Fibroblast of lung (primary cell): ENCODE measurements around the gene CLASP1. TPM values are rescaled to one million over a fixed set of nuclear protein-coding genes. Genes with fewer than 3 reads are reported as not detected.

Experiments used
- DNase-seq, 2 donors: peaks; one replicate each; pipeline versions ENCODE4 v3.0.0 to v3.0.0-alpha.2; 2010; ENCODE audit warnings: low read depth in 2 of 2
- H2AFZ ChIP-seq: 2 replicates; pipeline ENCODE4 v1.5.1; 2012; ENCODE audit warnings: low read length, control low read depth, inconsistent platforms
- H3K27ac ChIP-seq: 2 replicates; pipeline ENCODE4 v1.5.1; 2011; ENCODE audit warnings: low read length, control low read depth; ENCODE audit not compliant: insufficient read depth
- H3K27me3 ChIP-seq: 2 replicates; pipeline ENCODE4 v1.5.1; 2011; ENCODE audit warnings: mild to moderate bottlenecking, low read length; ENCODE audit not compliant: control insufficient read depth, insufficient read depth
- H3K36me3 ChIP-seq: 2 replicates; pipeline ENCODE4 v1.5.1; 2011; ENCODE audit warnings: low read length; ENCODE audit not compliant: control insufficient read depth, insufficient read depth
- H3K4me1 ChIP-seq: 2 replicates; pipeline ENCODE4 v1.5.1; 2011; ENCODE audit warnings: low read length; ENCODE audit not compliant: control insufficient read depth, insufficient read depth; ENCODE audit errors: extremely low read depth
- H3K4me2 ChIP-seq: 2 replicates; pipeline ENCODE4 v1.5.1; 2011; ENCODE audit warnings: low read length, control low read depth; ENCODE audit not compliant: insufficient read depth; ENCODE audit errors: extremely low read depth
- H3K4me3 ChIP-seq, 4 experiments: fragments of 200-600 bp in 1 of 4; sonication (generic) in 1 of 4; replicated peaks in 1 of 4; 2 replicates each; pipeline ENCODE4 v1.5.1; 2011 to 2016; ENCODE audit warnings: low read length in 4 of 4, low read depth in 3 of 4, mild to moderate bottlenecking in 3 of 4, control low read depth in 2 of 4, inconsistent platforms in 1 of 4, mixed read lengths in 1 of 4; ENCODE audit not compliant: insufficient read depth in 1 of 4; ENCODE audit errors: control extremely low read depth in 1 of 4
- H3K79me2 ChIP-seq: 2 replicates; pipeline ENCODE4 v1.5.1; 2012; ENCODE audit warnings: mild to moderate bottlenecking, low read length, inconsistent platforms; ENCODE audit not compliant: control insufficient read depth, insufficient read depth
- H3K9ac ChIP-seq: 2 replicates; pipeline ENCODE4 v1.5.1; 2011; ENCODE audit warnings: mild to moderate bottlenecking, low read length, control low read depth; ENCODE audit not compliant: insufficient read depth
- H3K9me3 ChIP-seq: 2 replicates; pipeline ENCODE4 v1.5.1; 2012; ENCODE audit warnings: low read depth, low read length; ENCODE audit not compliant: control insufficient read depth, insufficient read depth
- H4K20me1 ChIP-seq: 2 replicates; pipeline ENCODE4 v1.5.1; 2011; ENCODE audit warnings: low read length; ENCODE audit not compliant: control insufficient read depth, insufficient read depth; ENCODE audit errors: extremely low read depth
- EZH2 ChIP-seq: IDR thresholded peaks from 2 replicates; pipeline ENCODE4 v1.5.1; 2012; ENCODE audit warnings: low read length, control low read depth, mild to moderate bottlenecking; ENCODE audit errors: missing control alignments
- polyA plus RNA-seq, 2 donors: library from polyadenylated mRNA; depleted of rRNA in 1 of 2; stranded (reverse) in 1 of 2; unstranded in 1 of 2; fragments of >200 nt; gene quantifications; 2 replicates each; pipeline ENCODE4 v1.2.1, GENCODE V29; 2011 to 2012; ENCODE audit warnings: missing spikeins in 1 of 2
- total RNA-seq: library from RNA; depleted of rRNA; stranded (reverse); fragments of >200 nt; gene quantifications from 2 replicates; pipeline ENCODE4 v1.2.1, GENCODE V29; 2014
- TF ChIP-seq, protein P1 (sequence below), 2 donors: IDR thresholded peaks in 1 of 2; conservative IDR thresholded peaks in 1 of 2; 1 replicate in 1 of 2; 2 replicates in 1 of 2; pipeline ENCODE4 v1.5.1; 2011 to 2012; ENCODE audit warnings: low read length in 2 of 2, control low read depth in 1 of 2, inconsistent platforms in 1 of 2, low read depth in 1 of 2, mild to moderate bottlenecking in 1 of 2

The CLASP1 gene
- total and polyA plus RNA-seq, 2 donors (not counting 1 experiment from before 2014, with no cell fraction given) = 6.0 to 48.4 TPM

GRCh38 chr2:121367246-121367900, 281.9 kb downstream of the CLASP1 start:
- H3K4me3 ChIP-seq = no peak overlapping the region
- H3K4me1 ChIP-seq = peaks cover 12% of the 10 kb centered on the region
- no peak overlapping the region for H3K4me2 ChIP-seq
- H4K20me1 ChIP-seq = no peaks in the 10 kb centered on the region
- H3K9ac ChIP-seq = no peak overlapping the region
- no peak for DNase-seq
- H3K27me3 ChIP-seq = no peaks in the 10 kb centered on the region
- no peaks in the 10 kb centered on the region for H3K79me2 ChIP-seq
- H3K36me3 ChIP-seq = peaks cover 14% of the 10 kb centered on the region
- TF ChIP-seq, protein P1, sequence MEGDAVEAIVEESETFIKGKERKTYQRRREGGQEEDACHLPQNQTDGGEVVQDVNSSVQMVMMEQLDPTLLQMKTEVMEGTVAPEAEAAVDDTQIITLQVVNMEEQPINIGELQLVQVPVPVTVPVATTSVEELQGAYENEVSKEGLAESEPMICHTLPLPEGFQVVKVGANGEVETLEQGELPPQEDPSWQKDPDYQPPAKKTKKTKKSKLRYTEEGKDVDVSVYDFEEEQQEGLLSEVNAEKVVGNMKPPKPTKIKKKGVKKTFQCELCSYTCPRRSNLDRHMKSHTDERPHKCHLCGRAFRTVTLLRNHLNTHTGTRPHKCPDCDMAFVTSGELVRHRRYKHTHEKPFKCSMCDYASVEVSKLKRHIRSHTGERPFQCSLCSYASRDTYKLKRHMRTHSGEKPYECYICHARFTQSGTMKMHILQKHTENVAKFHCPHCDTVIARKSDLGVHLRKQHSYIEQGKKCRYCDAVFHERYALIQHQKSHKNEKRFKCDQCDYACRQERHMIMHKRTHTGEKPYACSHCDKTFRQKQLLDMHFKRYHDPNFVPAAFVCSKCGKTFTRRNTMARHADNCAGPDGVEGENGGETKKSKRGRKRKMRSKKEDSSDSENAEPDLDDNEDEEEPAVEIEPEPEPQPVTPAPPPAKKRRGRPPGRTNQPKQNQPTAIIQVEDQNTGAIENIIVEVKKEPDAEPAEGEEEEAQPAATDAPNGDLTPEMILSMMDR (conservative IDR thresholded peaks at IDR 0.05 in 1 of 2, IDR thresholded peaks at IDR 0.05 in 1 of 2; ENCODE audit: low read depth in 1 of 2, low read length in 2 of 2) = no peak
- no peak for TF ChIP-seq EZH2
- no peak overlapping the region for H3K27ac ChIP-seq
- no peaks in the 10 kb centered on the region for H3K9me3 ChIP-seq
- no peak overlapping the region for H2AFZ ChIP-seq

DNA sequence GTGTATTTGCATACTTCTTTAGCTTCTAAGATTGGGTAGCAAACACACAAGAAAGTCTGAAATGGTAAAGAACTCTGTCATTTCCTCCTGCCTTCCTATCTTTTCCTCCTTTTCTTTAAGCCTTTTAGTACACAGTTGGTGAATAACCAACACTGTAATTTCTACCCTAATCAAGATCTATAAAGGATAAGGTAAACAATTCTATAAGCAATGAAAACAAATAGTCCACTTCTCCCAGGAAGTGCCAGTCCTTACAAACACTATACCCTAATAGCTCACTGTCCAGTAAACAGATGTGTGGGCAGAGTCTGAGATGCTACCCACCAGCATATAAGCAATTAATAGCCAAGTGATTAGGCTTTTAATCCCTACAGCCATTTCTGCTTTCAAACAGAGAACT, 283.2 kb downstream of the CLASP1 start:
- H3K4me2 ChIP-seq = no peak overlapping the region
- DNase-seq = no peak

DNA sequence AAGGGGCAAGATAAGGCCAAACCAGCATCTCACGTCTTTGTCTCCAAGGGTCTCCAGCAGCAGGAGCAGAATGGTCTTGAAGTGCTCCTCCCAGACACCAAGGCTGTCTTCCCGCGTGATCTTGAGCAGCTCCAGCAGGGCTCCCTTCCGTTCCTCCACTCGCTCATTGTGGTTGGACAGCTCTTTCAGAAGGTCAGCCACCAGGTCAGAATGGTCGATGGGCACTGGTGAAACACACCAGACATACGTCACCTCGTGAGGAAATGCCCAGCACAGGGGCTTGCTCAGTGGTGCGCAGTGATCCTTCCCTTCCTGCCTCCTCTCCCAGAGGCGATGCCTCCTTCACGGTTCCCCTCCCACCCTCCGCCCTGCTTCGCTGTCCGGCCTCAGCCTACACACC, 284.2 kb downstream of the CLASP1 start:
- Histone ChIP-seq H3K9me3 (no peaks in the 10 kb centered on the region), H2AFZ (no peak overlapping the region), H4K20me1 (no peaks in the 10 kb centered on the region), H3K79me2 (no peaks in the 10 kb centered on the region), H3K9ac (no peak overlapping the region), H3K36me3 (peaks cover 19% of the 10 kb centered on the region), H3K27me3 (no peaks in the 10 kb centered on the region), H3K4me2 (no peak overlapping the region), H3K27ac (peak overlapping the region; percentile 39), H3K4me1 (peaks cover 18% of the 10 kb centered on the region), H3K4me3 (no peak overlapping the region)
- DNase-seq = no peak
- TF ChIP-seq, protein P1 (conservative IDR thresholded peaks at IDR 0.05 in 1 of 2, IDR thresholded peaks at IDR 0.05 in 1 of 2; ENCODE audit: low read depth in 1 of 2, low read length in 2 of 2) = no peak
- TF ChIP-seq EZH2 = no peak

More for the DNA sequence above, 283.2 kb downstream of the CLASP1 start:
- Histone ChIP-seq H3K9ac (no peak overlapping the region), H3K27ac (no peak overlapping the region), H3K4me3 (no peak overlapping the region), H3K79me2 (no peaks in the 10 kb centered on the region), H3K36me3 (peaks cover 19% of the 10 kb centered on the region), H2AFZ (no peak overlapping the region), H4K20me1 (no peaks in the 10 kb centered on the region), H3K27me3 (no peaks in the 10 kb centered on the region), H3K9me3 (no peaks in the 10 kb centered on the region), H3K4me1 (peaks cover 15% of the 10 kb centered on the region)
- no peak for TF ChIP-seq EZH2
- TF ChIP-seq, protein P1 (conservative IDR thresholded peaks at IDR 0.05 in 1 of 2, IDR thresholded peaks at IDR 0.05 in 1 of 2; ENCODE audit: low read depth in 1 of 2, low read length in 2 of 2) = no peak
